Activated CD8-positive, alpha-beta memory T cell treated with anti-CD3 and anti-CD28 coated beads, Interleukin-2, amount 50 U/mL, for 1 hour (primary cell): ENCODE results near the gene SLC43A2.
"Not testable (repeated sequence)": the region's sequence is repeated elsewhere in the genome, so short reads cannot be mapped to it uniquely, and the experiment has no call there.

Experiments
- DNase-seq: peaks from one replicate; pipeline ENCODE4 v3.0.0-alpha.2; 2020; ENCODE audit errors: extremely low read depth

SLC43A2 gene

DNA sequence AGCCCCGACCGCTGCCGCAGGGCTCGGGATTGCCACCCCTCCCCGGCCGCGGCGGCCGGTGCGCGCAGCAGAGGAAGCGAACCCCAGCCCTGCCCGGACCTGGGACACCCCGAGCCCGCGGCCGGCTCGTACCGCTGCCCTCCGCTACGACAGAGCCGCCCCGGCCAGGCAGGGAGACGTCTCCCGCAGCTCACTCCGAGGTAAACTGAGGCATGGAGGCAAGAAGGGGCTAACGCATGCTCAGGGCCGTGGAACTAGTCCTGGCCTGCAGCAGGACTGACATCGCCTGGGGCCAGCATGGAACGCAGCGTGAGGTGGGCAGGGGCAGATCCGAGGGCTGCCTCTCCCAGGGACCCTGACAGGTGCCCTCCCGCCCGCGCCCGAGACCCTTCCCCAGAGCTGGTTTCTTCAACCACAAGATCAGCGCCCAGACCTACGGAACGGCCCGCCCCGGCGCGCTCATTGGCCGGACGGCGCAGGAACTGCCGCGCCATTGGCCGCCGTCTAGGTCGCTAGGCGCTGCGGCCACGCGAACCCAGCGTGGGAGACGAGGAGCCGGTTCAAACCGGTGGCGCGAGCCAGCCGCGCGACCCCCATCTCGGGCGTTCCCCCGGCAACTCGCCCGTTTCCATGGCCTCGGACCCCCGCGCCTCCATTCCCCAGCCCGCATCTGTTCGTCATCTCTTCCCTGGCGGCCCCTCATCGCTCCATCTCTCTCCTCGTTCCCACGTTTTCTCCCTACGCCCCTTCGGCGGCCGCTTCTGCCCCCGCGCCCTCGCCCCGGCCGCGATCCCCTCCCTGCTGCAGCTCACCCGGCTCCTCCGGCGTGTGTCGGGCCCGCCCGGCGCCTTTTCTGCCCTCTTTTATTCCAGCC, at the start of gene SLC43A2:
SLC43A2 (minus strand) TSS at position 853 of the 874 bp plus-strand sequence. CDS start 960 bp downstream, outside the sequence.
- no peak for DNase-seq

DNA sequence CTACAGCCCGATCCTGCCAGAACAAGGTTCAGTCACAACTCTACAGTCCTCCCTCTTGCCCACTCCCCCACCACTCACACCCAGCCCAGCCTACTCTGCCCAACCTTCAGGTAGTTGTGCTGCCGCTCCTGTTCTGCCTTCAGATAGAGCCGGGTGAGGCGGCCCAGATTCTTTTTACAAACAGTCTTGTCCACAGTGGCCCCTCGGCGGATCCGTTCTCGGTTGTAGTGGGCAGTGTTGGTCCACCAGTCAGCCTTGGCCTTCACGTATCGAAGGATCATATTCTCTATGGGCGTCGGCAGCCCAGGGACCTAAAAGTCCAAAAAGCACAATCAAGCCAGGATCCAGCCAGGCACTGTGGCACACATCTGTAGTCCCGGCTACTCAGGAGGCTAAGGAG, 47.8 kb upstream of the SLC43A2 start:
- no peak for DNase-seq

DNA sequence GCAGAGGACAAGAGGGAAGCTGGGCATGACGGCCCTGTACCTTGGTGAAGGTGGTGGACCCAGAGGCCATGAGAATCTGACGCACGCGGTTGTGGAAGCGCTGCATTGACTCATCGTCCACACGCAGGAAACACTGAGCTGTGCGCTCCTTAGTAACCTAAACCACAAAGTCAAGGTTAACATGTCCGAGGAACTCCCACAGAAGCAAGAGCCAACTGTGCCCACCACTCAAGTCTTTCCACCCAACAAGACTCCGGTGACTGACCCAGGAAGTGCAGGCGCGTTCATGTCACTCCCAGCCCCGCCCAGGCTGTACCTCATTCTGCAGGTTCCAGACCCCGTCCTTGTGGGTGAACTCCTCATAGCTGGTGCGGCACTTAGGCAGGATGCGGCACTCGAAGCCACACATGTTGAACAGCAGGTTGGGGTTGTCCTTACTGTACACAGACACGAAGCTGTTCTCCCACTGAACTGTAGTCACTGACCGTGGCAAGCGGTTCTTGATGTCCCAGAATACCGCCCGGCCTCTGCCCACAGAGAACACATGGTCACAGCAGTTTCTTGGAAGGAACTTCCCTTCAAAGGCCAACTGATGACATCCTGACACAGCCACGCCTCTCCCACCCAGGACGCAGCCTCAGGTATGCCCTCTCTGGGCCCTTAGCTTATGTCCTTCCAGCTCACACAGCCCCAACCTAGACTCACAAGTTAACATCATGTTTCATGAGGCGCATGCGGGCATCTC, 44.6 kb upstream of the SLC43A2 start:
- DNase-seq: no peak

DNA sequence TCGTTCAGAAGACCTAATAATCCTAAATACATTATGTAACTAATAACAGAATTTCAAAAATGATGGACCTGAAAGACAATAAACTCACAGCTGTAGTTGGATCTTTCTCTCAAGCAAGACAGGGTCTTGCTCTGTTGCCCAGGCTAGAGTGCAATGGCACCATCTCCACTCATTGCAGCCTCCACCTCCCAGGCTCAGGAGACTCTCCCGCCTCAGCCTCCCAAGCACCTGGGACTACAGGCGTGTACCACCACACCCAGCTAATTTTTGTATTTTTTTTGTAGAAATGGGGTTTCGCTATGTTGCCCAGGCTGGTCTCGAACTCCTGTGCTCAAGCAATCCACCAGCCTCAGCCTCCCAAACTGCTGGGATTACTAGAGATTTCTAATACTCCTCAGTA, 35.3 kb upstream of the SLC43A2 start:
- not testable (repeated sequence) for DNase-seq

DNA sequence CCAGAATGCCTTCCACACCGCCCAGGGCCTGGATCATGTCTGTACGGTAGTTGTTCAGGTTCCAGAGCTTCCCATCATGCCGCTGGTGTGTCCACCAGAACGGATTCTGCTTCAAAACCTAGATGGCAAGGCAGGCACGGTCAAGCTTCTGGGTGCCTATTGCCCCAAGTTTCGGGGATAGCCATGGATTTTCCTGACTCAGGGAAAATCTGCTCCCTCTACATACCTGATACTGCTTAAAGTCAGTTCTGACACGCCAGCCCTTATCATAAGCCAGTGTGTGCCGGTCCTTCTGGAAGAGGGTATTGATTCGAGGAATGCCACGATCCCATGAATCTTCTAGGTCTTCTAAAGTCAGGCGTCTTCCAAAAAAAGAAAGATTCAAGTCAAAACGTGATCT, 32.4 kb upstream of the SLC43A2 start:
- no peak for DNase-seq

DNA sequence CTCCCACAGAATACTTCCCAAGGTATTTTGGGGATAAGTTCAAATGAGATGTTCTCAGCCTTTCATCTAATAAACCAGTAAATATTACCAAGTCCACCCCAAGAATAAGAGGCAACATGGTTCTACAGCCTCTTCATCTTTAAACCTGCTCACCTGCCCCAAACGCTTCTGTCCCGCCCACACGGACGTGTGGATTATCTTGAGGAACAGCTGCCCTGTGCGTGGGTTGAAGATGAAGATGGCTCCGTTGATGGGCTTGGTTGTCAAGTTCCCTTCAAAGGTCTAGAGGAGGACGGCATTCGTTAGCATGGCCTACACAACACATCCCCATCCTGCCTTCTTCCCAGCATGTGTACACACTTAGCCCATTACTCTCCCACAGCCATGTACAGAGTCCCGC, 29.5 kb upstream of the SLC43A2 start:
- no peak for DNase-seq

DNA sequence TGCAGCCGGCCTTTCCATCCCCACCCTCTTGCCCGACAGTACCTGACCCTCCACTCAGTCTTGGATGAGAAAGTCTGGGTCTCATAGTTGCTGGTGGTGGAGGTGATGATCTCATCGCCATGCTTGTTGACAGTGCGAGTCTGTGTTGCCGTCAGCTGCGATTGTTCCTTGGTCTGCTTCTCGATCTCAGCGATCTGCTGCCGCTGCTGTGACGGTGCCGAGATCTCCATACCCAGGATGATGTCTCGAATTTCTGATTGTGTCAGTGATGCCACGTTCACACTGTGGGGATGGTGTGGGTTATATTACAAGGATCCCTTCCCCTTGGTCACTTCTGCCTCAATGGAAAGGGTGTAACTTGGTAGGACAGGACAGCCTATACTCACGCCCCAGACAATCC, 25.1 kb upstream of the SLC43A2 start:
- no peak for DNase-seq

DNA sequence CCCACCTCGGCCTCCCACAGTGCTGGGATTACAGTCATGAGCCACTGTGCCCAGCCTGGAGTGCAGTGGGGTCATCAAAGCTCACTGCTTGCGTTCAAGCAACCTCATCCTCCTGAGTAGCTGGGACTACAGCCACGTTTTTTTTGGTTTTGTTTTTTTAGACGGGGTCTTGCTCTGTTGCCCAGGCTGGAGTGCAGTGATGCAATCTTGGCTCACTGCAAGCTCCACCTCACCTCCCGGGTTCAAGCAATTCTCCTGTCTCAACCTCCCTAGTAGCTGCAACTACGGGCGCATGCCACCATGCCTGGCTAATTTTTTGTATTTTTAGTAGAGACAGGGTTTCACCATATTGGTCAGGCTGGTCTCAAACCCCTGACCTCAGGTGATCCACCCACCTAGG, 24.2 kb upstream of the SLC43A2 start:
- not testable (repeated sequence) for DNase-seq

DNA sequence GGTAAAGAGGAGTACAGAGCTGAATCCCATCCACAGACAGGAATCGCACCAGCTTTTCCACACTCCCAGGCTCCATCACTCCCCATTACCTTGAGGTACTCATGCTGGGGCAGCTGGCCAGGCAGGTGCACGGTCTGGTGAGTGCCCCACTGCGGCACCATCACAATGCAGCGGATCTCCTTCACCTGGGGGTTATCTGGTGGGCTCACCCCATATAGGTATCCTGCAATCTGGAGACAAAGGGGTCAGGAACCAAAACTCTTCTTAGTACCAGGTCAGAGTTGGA, 22.9 kb upstream of the SLC43A2 start:
- DNase-seq: no peak

DNA sequence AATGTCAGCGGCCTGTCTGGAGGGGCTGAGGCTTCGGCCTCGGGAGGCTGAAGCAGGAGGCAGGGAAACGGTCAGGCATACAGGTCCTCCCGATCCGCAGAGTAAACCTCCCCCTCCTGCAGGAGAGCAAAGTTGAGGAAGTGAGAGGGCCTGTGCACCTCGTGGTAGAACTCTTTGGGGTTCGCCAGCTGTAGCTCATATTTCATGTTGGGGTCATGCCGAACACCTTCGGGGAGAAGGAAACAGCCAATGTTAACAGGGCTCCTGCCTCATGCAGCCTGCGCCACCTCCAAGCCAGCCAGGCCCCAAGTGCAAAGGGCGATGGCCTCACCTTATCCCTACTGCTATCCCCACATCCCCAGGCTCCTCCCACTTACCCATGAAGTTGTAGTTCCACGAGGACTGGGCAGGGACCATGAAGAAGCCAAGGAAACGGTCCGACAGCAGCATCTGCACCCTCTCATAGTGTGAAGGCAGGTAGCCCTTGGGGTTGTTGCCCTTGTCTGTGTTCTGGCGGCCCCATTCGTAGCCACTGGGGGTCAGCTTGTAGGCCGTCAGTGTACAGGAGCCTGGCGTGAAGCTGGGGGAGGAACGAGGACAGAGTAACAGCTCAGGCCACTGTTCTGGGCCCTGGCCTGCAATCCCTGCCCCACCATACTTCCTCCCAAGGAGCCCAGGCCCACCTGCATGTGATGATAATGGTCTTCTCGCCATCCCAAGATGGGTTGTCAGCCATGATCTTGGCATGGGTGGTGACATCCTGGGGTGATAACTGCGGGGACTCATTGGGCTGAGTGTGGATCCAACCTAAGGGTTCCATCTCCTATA, 22.3 kb upstream of the SLC43A2 start:
- no peak for DNase-seq

DNA sequence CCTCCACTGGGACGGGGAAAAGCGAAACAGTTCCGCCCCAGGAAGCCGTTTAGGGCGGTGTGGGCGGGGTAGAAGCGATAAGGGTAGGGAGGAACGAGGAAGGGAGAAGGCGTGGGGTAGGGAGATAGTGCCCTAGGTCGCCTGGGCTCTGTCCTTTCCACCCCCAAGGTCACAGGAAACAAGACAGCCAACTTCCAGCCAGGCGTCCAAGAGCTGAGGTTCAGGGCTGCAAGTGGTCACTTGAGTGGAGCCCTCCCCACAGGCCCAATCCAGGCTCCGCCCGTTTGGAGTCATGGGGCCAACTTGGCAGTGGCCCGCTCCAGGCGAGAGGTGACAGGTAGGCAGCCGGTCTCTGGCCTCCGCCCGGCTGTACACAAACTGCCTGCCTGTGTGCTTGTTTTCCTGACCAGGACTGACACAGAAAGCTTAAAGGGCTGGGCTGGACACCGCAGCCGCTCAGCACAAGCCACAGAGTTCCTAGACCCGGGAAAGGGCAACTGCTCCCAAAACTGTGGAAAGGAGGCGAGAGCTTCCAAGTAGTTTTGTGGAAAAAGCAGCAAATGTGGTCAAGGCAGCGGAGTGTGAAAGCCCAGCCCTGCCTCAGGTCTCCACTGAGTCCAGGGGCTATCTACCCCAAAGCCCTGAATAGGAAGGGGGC, 21.3 kb upstream of the SLC43A2 start, which contains the start of gene RILP:
RILP (minus strand) TSS at position 23 of the 658 bp plus-strand sequence. CDS start 62 bp downstream, outside the sequence.
- DNase-seq: no peak

DNA sequence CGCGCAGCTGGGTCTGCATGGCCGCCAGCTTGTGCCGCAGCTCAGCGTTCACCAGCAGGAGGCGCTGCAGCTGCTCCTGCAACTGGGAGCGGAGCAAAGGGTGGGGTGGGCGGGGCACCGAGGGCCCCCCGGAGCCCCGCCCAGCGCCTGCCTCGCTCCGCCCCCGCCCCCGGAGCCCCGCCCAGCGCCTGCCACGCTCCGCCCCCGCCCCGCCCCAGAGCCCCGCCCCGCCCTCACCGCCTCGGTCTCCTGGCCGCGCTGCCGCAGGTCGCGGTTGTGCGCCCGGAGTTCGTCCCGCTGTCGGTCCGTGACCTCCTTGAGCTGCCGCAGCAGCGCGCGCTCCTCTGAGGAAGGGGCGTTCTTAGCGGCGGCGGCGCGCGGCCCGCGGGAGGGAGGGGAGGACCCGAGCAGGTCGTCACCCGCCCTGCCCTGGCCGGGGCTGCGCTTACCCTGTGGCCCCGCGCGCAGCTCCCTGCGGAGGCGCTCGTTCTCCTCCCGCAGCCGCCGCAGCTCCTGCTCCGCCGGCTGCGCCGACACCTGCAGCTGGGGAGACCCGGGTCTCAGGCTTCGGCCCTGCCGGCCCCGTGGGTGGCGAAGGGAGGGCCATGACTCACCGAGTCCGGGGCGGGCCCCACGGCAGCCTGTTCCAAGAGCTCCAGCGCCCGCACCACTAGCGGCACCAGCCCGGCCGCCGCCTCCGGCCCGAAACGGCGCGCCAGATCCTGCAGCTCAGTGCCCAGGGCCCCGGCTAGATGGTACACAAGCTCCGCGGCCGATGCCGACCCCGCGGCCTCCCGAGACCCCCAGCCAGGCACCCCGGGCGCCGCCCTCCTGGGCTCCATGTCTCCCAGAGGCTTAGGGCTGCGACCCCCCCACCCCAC, 20.6 kb upstream of the SLC43A2 start:
- DNase-seq: peak; percentile 67

DNA sequence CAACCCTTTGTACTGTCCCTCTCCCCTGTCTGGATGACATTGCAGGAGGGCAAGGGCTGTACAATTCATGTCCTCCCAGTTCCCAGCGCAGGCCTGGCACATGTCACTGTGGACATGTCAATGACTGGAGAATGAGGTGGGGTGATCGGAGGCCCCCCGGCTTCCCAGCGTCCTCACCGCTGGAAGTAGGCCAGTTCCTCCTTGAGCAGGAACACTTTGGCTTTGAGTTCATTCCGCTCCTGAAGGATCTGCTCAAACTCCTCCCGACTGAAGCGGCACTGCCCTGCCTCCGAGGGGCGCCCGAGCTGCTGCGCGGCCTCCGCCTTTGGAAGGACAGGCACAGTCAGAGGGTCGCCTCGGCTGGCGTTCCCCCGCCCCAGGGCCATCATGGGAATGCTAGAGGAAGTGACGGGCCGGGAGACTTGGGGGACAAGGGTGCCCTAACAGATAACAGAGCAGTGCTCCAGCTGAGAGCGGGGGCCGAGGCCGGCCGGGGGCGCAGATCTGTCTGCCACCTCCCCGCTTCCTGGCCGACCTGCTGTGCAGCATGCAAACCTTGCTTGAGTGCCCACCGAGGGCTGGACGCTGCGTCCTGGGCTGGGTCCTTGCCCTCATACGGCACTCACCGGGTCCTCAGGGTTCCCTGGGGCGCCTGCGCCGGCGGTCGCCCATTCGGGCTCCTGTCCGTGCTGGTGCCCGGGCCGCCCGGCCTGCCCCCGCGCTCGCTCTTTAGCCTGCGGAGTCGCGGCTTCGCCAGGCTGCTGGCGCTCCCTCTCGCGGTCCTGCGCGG, 19.7 kb upstream of the SLC43A2 start:
- DNase-seq: no peak

DNA sequence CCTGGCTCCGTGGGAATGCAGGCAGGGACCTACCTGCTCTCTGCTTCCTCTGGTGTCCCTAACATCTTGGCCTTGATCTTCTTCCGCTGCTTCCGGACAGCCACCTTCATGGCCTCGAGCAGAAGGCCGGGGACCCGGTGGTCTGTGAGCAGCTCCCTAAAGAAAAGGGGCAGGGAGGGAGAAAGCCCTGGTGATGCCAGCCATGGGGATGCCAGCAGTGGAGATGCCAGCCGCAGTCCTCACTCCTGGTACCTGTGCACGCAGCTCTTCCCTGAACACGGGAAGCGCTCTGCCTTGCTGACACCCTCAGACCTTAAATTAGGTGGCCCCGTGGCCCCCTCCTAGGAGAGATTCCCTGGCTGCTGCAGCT, 19.2 kb upstream of the SLC43A2 start:
- no peak for DNase-seq

DNA sequence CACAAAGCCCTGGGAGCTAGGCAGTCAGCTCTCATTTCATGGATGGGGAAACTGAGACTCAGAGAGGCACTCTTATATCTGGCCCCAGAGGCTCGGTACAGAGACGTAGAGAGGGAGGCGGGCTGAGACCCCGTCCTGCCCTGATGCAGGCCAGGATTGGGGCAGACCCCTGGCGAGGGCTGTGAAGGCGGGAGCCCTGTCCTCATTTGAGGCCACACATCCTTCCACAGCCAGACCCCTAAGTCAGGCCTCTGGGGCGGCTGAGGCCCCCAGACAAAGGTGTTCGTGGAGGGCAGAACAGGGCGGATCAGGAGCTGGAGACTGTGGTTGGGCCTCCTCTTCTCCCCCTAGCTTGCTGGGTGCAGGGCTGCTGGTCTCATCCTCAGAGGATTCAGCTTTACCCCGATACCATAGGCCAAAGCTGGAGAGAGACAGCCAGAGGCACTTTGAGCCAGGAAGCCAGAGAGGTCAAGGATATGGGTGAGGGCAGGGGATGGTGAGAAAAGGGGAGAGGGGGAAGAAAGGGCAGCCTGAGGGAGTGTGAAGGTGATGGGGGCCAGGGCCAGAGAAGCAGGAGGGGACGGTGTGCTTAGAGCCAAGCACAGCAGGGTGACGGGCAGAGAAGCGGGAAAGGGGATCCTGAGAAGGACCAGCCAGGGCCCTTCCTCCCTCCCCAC, 17.7 kb upstream of the SLC43A2 start:
- DNase-seq: no peak

DNA sequence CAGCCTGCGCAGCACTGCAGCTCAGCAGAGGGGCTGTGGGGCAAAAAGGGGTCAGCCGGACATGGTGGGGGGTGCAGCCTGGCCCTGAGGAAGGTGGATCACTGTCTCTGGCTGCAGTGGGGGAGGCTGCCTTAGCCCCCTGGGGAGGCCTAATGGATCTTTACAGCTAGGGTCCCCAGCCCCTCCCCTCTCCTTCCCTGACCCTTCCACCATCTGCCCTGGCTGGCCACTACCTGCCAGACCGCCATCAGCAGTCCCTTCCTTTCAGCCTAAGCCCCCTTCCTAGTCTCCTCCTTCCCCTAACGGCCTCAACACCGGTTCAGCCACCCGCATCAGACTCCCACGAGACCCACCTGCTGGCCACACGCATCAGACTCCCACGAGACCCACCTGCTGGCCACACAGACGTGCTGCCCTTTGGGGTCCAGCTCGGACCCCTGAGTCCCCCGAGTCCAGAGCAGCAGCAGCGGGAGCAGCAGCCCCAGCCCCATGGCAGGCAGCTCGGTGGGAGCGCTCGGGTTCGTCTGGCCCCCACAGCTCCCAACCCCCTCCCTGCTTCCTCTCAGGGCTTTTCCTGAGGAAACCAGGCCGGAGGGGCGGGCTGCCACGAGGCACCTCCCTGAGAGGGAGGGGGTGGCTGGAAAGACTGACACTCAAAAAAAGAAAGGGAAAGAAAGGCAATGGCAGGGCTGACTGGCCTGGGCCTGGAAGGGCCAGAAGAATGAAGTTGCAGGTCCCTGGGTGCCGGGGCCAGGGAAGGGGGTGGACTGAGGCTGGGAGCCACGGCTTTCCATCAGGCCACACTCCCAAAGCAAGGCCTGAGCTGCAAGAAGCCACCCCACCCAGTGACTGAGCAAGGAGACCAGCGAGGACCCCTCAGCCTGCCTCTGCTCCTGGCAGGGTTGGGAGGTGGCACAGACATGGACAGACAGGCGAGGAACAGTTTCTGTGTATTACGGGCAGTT, 16.9 kb upstream of the SLC43A2 start, which contains the start of gene SCARF1:
SCARF1 (minus strand) TSS at position 526 of the 965 bp plus-strand sequence; CDS start at position 491, 35 bp downstream.
- no peak for DNase-seq

DNA sequence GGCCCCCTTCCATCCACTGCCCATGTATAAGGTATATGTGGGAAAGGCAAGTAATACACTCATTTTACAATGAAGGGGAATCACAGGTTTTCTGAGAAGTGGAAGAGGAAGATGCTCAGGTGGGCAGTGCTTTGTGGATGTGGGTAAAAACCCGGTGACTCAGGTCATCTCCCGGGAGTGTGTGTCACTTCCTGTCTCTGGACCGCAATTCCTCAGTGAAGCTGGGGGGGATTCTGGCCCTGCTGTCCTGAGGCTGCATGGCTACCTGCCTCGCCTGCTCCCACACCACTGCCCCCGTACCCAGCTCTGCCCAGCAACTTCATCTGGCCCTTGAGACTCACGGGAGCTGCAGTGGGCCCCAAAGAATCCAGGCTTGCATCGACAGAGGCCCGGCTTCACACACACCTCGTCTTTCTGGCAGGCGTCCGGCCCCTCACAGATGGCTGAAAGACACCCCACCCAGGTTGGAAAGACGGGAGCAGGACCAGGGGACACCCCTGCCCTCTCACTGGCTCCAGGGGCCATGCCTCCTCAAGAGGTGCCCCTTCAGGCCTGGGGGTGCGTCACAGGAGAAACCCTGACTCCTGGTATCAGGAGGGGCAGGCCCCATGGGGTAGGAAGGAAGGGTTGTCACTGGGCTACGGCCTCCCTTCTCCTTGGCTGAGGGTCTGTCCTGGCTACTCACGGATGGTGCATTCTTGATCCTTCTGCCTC, 16.0 kb upstream of the SLC43A2 start:
- DNase-seq: no peak
